ENCODE measurements around the gene SMCHD1. TPM values are rescaled to one million over a fixed set of nuclear protein-coding genes. Genes with fewer than 3 reads are reported as not detected.
"Not testable (repeated sequence)": the region's sequence is repeated elsewhere in the genome, so short reads cannot be mapped to it uniquely, and the experiment has no call there.

SMCHD1 gene
- total RNA-seq, 1 experiment from 2014 or later, result 61.0 TPM

- H3K27me3 ChIP-seq (ENCODE audit: low read length); H3K27ac ChIP-seq (ENCODE audit: low read length); H3K9me2 ChIP-seq (replicated peaks; ENCODE audit: low read length); H2AFZ ChIP-seq (ENCODE audit: low read length); H3K79me2 ChIP-seq (ENCODE audit: low read length); H3K4me2 ChIP-seq (ENCODE audit: low read length); H3K9me3 ChIP-seq (ENCODE audit: low read length); POLR2A ChIA-PET (ENCODE audit: unreplicated experiment); ATAC-seq; H3K4me3 ChIP-seq (ENCODE audit: low read length); H3K36me3 ChIP-seq (ENCODE audit: low read depth, low read length); H3F3A ChIP-seq (ENCODE audit: low read length, unreplicated experiment); H3K4me1 ChIP-seq (ENCODE audit: insufficient read depth, low read length); DNase-seq; CTCF ChIA-PET; H4K20me1 ChIP-seq (ENCODE audit: low read length); BruUV-seq (replicated peaks); H3K9ac ChIP-seq (ENCODE audit: low read length): not testable (repeated sequence)
- intact Hi-C loops (cut with micrococcal nuclease), result loop anchor here (10.0 kb wide), 1 partner anchor 95 kb away; no protein-coding TSS in a partner anchor
Observed at GRCh38 chr18:2809666-2810183, 154.2 kb downstream of the SMCHD1 start.

GRCh38 chr18:2811416-2811815 lies 155.9 kb downstream of the SMCHD1 start:
- BruUV-seq (replicated peaks), result no TSS peak
- Histone ChIP-seq H3K4me3 (ENCODE audit: low read length) (no peak overlapping the region), H3K9me3 (ENCODE audit: low read length) (peaks cover 4% of the 10 kb centered on the region; the same call in 1 of the 2 replicates), H3K27ac (ENCODE audit: low read length) (no peak overlapping the region), H3K79me2 (ENCODE audit: low read length) (no peaks in the 10 kb centered on the region), H2AFZ (ENCODE audit: low read length) (no peak overlapping the region), H3K4me2 (ENCODE audit: low read length) (no peak overlapping the region), H3K9me2 (replicated peaks; ENCODE audit: low read length) (no peaks in the 10 kb centered on the region), H4K20me1 (ENCODE audit: low read length) (no peaks in the 10 kb centered on the region), H3K9ac (ENCODE audit: low read length) (no peak overlapping the region), H3F3A (ENCODE audit: low read length, unreplicated experiment) (no peaks in the 10 kb centered on the region), H3K4me1 (ENCODE audit: insufficient read depth, low read length) (no peaks in the 10 kb centered on the region), H3K27me3 (ENCODE audit: low read length) (no peaks in the 10 kb centered on the region), H3K36me3 (ENCODE audit: low read depth, low read length) (peaks cover 3% of the 10 kb centered on the region; the same call in 1 of the 2 replicates)
- ChIA-PET POLR2A (ENCODE audit: unreplicated experiment) (no interaction called here), CTCF (no interaction called here)
- DNase-seq (no peak), ATAC-seq (no peak)
- no peak for TF ChIP-seq EZH2 (IDR thresholded peaks at IDR 0.05; ENCODE audit: low read length, unreplicated experiment)
- TF ChIP-seq EZH2phosphoT487 (IDR thresholded peaks at IDR 0.05; ENCODE audit: borderline replicate concordance, low read length), result no peak
- TF ChIP-seq CTCF (conservative IDR thresholded peaks at IDR 0.05; ENCODE audit: low read depth, low read length), result no peak
- intact Hi-C loops (cut with micrococcal nuclease), result no loop called here

- H3K4me2 ChIP-seq (ENCODE audit: low read length), result no peak overlapping the region
- H3K36me3 ChIP-seq (ENCODE audit: low read depth, low read length), result no peaks in the 10 kb centered on the region
- no peak overlapping the region for H3K27ac ChIP-seq (ENCODE audit: low read length)
- H3K9me3 ChIP-seq (ENCODE audit: low read length), result peaks cover 4% of the 10 kb centered on the region; the same call in 1 of the 2 replicates
- intact Hi-C loops (cut with micrococcal nuclease), result no loop called here
- no peak overlapping the region for H3K4me3 ChIP-seq (ENCODE audit: low read length)
- no peaks in the 10 kb centered on the region for H3K27me3 ChIP-seq (ENCODE audit: low read length)
- H2AFZ ChIP-seq (ENCODE audit: low read length), result no peak overlapping the region
- no TSS peak for BruUV-seq (replicated peaks)
- ChIA-PET POLR2A (ENCODE audit: unreplicated experiment) (no interaction called here), CTCF (no interaction called here)
- H4K20me1 ChIP-seq (ENCODE audit: low read length), result no peaks in the 10 kb centered on the region
- H3K9ac ChIP-seq (ENCODE audit: low read length), result no peak overlapping the region
- TF ChIP-seq EZH2 (IDR thresholded peaks at IDR 0.05; ENCODE audit: low read length, unreplicated experiment) (no peak), CTCF (conservative IDR thresholded peaks at IDR 0.05; ENCODE audit: low read depth, low read length) (no peak), EZH2phosphoT487 (IDR thresholded peaks at IDR 0.05; ENCODE audit: borderline replicate concordance, low read length) (no peak)
- H3K9me2 ChIP-seq (replicated peaks; ENCODE audit: low read length), result no peaks in the 10 kb centered on the region
- no peaks in the 10 kb centered on the region for H3F3A ChIP-seq (ENCODE audit: low read length, unreplicated experiment)
- no peaks in the 10 kb centered on the region for H3K79me2 ChIP-seq (ENCODE audit: low read length)
- H3K4me1 ChIP-seq (ENCODE audit: insufficient read depth, low read length), result no peaks in the 10 kb centered on the region
- DNase-seq, result no peak
- ATAC-seq, result no peak
Observed at GRCh38 chr18:2814928-2815327, 159.4 kb downstream of the SMCHD1 start.
